ENCODE data around the gene RXFP2.

Gene RXFP2

GRCh38 chr13:31794452-31794851 is 55.1 kb downstream of the RXFP2 start:
- no peak overlapping the region for H3K4me3 ChIP-seq (ENCODE audit: low read depth, low read length)
- TF ChIP-seq CTCF (IDR thresholded peaks at IDR 0.05; ENCODE audit: low read depth, low read length, missing control alignments) = no peak
- DNase-seq (ENCODE audit: low read depth) = no peak

- no peak for DNase-seq (ENCODE audit: low read depth)
- TF ChIP-seq CTCF (IDR thresholded peaks at IDR 0.05; ENCODE audit: low read depth, low read length, missing control alignments) = no peak
- H3K4me3 ChIP-seq (ENCODE audit: low read depth, low read length) = no peak overlapping the region
These were observed 57.9 kb downstream of the RXFP2 start for GRCh38 chr13:31797154-31797775.

- no peak for DNase-seq (ENCODE audit: low read depth)
- H3K4me3 ChIP-seq (ENCODE audit: low read depth, low read length) = no peak overlapping the region
- no peak for TF ChIP-seq CTCF (IDR thresholded peaks at IDR 0.05; ENCODE audit: low read depth, low read length, missing control alignments)
These were observed 58.9 kb downstream of the RXFP2 start for GRCh38 chr13:31798189-31798588.

GRCh38 chr13:31801088-31801487 is 61.8 kb downstream of the RXFP2 start:
- no peak for DNase-seq (ENCODE audit: low read depth)
- H3K4me3 ChIP-seq (ENCODE audit: low read depth, low read length) = no peak overlapping the region
- TF ChIP-seq CTCF (IDR thresholded peaks at IDR 0.05; ENCODE audit: low read depth, low read length, missing control alignments) = no peak

- no peak overlapping the region for H3K4me3 ChIP-seq (ENCODE audit: low read depth, low read length)
- DNase-seq (ENCODE audit: low read depth) = no peak
- no peak for TF ChIP-seq CTCF (IDR thresholded peaks at IDR 0.05; ENCODE audit: low read depth, low read length, missing control alignments)
These were observed 64.0 kb downstream of the RXFP2 start for GRCh38 chr13:31803311-31803710.

GRCh38 chr13:31805841-31806240 is 66.5 kb downstream of the RXFP2 start:
- no peak for DNase-seq (ENCODE audit: low read depth)
- TF ChIP-seq CTCF (IDR thresholded peaks at IDR 0.05; ENCODE audit: low read depth, low read length, missing control alignments) = no peak
- H3K4me3 ChIP-seq (ENCODE audit: low read depth, low read length) = no peak overlapping the region

- no peak for DNase-seq (ENCODE audit: low read depth)
- TF ChIP-seq CTCF (IDR thresholded peaks at IDR 0.05; ENCODE audit: low read depth, low read length, missing control alignments) = no peak
- no peak overlapping the region for H3K4me3 ChIP-seq (ENCODE audit: low read depth, low read length)
These were observed 67.8 kb downstream of the RXFP2 start for GRCh38 chr13:31807090-31807541.

Measured in GM12864 (cell line).